Measurements from ENCODE around the gene CHD2.

The CHD2 gene

DNA sequence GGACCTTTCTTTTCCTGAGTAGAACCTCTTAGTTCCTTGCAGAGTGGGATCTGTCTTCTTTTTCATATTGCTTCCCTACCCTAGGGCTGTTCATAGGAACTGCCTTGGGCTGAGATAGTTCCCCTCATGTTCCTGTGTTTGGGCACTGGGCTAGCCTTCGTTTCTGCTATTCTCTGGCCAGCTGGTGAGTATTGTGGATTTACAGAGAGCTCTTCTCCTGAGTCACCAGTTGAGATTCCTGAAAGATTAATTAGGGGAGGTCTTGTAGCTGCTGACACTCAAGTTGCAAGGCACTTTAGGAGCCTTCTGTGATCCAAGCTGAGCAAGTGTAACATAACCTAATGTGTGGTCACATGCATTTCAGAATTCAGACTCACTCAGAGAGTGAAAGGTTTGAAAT, 30.7 kb downstream of the CHD2 start:
- no peak for ATAC-seq (replicated peaks; ENCODE audit: extremely low read depth, poor library complexity, severe bottlenecking)
- no peak for DNase-seq (ENCODE audit: low spot score in 2 of 2)
- Mint-ChIP-seq H3K4me3 (no peak overlapping the region), H3K36me3 (ENCODE audit: insufficient read depth) (peaks cover 91% of the 10 kb centered on the region), H3K27me3 (no peaks in the 10 kb centered on the region), H3K27ac (ENCODE audit: low read depth) (no peak overlapping the region), H3K9me3 (no peaks in the 10 kb centered on the region), H3K4me1 (peaks cover 56% of the 10 kb centered on the region)

DNA sequence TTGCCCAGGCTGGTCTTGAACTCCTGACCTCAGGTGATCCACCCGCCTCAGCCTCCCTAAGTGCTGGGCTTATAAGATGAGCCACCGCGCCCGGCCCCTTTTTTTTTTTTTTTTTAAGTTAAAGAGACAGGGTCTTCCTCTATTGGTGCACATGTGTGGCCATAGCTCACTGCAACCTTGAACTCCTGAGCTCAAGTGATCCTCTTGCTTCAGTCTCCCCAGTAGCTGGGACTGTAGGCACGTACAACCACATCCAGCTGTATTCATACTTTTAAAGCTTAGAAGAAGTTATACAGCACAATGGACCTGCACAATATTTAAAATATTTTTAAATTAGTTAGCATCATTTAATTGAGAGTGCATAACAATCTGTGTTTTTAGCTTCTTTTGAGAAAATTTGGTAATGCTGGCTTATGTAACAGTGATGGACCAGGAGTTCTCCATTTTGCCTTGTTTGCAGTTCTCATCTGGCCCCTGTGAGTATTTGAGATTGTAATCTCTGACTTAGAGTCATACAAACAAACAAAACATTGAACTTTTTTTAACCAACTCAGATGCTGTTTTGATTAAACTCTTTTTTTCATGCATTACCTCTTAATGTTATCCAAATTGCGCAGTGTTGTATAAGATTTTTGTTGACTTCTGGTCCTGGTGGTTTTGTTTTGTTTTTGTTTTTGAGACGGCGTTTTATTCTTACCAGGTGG, 33.0 kb downstream of the CHD2 start:
- no peaks in the 10 kb centered on the region for H3K27me3 Mint-ChIP-seq
- no peak for DNase-seq (ENCODE audit: low spot score in 2 of 2)
- no peak for ATAC-seq (replicated peaks; ENCODE audit: extremely low read depth, poor library complexity, severe bottlenecking)
- H3K36me3 Mint-ChIP-seq (ENCODE audit: insufficient read depth): peaks cover 87% of the 10 kb centered on the region
- peak overlapping the region; percentile 41 for H3K27ac Mint-ChIP-seq (ENCODE audit: low read depth)
- H3K4me1 Mint-ChIP-seq: peaks cover 48% of the 10 kb centered on the region
- H3K4me3 Mint-ChIP-seq: no peak overlapping the region
- H3K9me3 Mint-ChIP-seq: no peaks in the 10 kb centered on the region

DNA sequence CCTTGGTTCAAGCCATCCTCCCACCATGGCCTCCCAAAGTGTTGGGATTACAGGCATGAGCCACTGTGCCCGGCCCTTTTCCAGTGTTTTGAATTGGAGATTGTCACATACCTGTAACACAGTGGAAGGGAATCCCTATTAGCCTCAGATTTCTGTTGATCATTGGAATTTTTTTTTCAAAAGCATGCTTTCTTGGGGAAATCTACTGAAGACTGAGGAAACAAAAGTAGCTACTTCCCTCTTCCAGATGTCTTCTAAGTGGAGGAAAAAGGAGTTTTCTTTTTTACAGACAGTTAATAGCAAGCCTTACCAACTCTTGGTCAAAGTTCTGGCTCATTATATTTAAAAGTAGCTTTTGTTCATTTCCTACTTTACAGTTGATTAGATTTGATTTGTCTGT, 33.7 kb downstream of the CHD2 start:
- Mint-ChIP-seq H3K9me3 (no peaks in the 10 kb centered on the region), H3K4me1 (peaks cover 40% of the 10 kb centered on the region), H3K36me3 (ENCODE audit: insufficient read depth) (peaks cover 85% of the 10 kb centered on the region), H3K27ac (ENCODE audit: low read depth) (peak overlapping the region; percentile 41), H3K4me3 (no peak overlapping the region), H3K27me3 (no peaks in the 10 kb centered on the region)
- DNase-seq (ENCODE audit: low spot score in 2 of 2) (no peak), ATAC-seq (replicated peaks; ENCODE audit: extremely low read depth, poor library complexity, severe bottlenecking) (no peak)

DNA sequence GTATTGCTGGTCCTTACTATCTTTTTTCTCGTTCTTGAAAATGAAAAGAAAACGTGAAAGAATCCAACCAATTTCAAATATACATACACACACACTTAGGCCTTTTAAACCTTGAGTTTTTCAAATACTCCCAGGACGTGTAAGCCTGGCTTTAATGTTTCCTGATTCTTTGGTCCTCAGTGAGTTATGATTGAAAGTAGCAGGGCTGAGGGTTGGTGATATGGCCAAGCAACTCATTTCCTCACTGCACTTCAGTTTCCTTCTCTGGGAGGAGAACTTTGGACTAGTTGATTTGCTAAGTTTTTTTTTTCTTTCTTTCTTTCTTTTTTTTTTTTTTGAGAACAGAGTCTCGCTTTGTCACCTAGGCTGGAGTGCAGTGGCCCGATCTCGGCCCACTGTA, 34.6 kb downstream of the CHD2 start:
- peaks cover 44% of the 10 kb centered on the region for H3K4me1 Mint-ChIP-seq

DNA sequence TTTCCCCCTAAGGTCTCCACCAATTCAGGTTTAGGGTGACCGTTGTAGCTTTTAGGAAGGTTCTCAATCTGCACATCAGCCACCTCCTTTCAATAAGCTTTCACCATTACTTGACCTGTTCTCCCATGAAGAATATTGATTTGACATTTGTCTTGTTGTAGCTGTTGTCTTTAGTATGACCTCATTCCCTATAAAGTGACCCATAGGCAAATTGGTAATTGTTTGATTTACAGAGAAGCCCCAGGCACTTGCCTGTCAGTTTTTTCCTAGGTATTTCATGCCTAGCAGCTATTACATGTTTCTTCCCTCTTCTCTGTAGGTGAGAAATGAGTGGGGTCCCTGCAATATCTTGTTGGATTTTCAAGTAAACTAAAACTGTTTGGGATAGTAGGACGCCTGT, 36.0 kb downstream of the CHD2 start:
- Mint-ChIP-seq H3K4me1 (peaks cover 33% of the 10 kb centered on the region), H3K27ac (ENCODE audit: low read depth) (no peak overlapping the region), H3K36me3 (ENCODE audit: insufficient read depth) (peaks cover 86% of the 10 kb centered on the region), H3K4me3 (no peak overlapping the region), H3K27me3 (no peaks in the 10 kb centered on the region), H3K9me3 (no peaks in the 10 kb centered on the region)
- no peak for DNase-seq (ENCODE audit: low spot score in 2 of 2)
- no peak for ATAC-seq (replicated peaks; ENCODE audit: extremely low read depth, poor library complexity, severe bottlenecking)

More for the DNA sequence above, 34.6 kb downstream of the CHD2 start:
- DNase-seq (ENCODE audit: low spot score in 2 of 2) (no peak), ATAC-seq (replicated peaks; ENCODE audit: extremely low read depth, poor library complexity, severe bottlenecking) (no peak)
- H3K36me3 Mint-ChIP-seq (ENCODE audit: insufficient read depth): peaks cover 87% of the 10 kb centered on the region
- no peaks in the 10 kb centered on the region for H3K27me3 Mint-ChIP-seq
- peak overlapping the region; percentile 42 for H3K27ac Mint-ChIP-seq (ENCODE audit: low read depth)
- no peaks in the 10 kb centered on the region for H3K9me3 Mint-ChIP-seq
- H3K4me3 Mint-ChIP-seq: no peak overlapping the region

DNA sequence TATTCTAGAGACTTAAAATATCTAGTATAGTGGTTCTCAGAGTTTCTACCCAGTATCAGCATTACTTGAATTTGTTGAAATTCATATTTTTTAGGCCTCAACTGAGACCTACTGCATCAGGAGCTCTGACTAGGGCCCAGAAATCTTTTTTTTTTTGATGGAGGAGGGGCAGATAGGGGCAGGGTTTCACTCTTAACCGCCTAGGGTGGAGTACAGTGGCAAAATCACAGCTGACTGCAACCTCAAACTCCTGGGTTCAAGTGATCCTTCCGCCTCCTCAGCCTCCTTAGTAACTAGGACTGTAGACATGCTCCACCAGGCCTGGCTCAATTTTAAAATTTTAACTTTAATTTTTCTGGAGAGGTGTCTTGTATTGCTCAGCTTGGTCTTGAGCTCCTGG, 36.6 kb downstream of the CHD2 start:
- peaks cover 87% of the 10 kb centered on the region for H3K36me3 Mint-ChIP-seq (ENCODE audit: insufficient read depth)
- ATAC-seq (replicated peaks; ENCODE audit: extremely low read depth, poor library complexity, severe bottlenecking): no peak
- peaks cover 36% of the 10 kb centered on the region for H3K4me1 Mint-ChIP-seq
- DNase-seq (ENCODE audit: low spot score in 2 of 2): no peak
- H3K4me3 Mint-ChIP-seq: no peak overlapping the region
- no peaks in the 10 kb centered on the region for H3K9me3 Mint-ChIP-seq
- H3K27me3 Mint-ChIP-seq: no peaks in the 10 kb centered on the region
- no peak overlapping the region for H3K27ac Mint-ChIP-seq (ENCODE audit: low read depth)

DNA sequence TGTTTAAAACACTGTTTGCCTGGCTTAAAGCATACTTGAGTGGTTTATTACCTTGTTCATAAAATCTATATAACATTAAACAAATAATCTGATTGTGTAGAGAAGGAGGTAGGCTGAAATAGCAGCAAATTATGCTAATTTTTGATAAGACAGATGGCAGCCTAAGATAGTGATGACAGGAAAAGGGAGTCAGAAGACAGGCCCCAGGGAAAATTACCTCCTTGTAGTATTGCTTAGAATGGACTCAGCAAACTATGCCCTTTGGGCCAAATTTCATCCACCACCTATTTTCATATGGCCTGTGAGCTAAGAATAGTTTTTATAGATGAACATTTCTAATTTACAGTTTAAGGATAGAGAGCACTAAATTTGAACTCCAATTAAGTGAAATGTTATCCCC, 37.8 kb downstream of the CHD2 start:
- H3K27ac Mint-ChIP-seq (ENCODE audit: low read depth): peak overlapping the region; percentile 78
- DNase-seq (ENCODE audit: low spot score in 2 of 2): no peak
- no peaks in the 10 kb centered on the region for H3K27me3 Mint-ChIP-seq
- ATAC-seq (replicated peaks; ENCODE audit: extremely low read depth, poor library complexity, severe bottlenecking): no peak
- H3K36me3 Mint-ChIP-seq (ENCODE audit: insufficient read depth): peaks cover 89% of the 10 kb centered on the region
- no peak overlapping the region for H3K4me3 Mint-ChIP-seq
- peaks cover 47% of the 10 kb centered on the region for H3K4me1 Mint-ChIP-seq
- no peaks in the 10 kb centered on the region for H3K9me3 Mint-ChIP-seq

DNA sequence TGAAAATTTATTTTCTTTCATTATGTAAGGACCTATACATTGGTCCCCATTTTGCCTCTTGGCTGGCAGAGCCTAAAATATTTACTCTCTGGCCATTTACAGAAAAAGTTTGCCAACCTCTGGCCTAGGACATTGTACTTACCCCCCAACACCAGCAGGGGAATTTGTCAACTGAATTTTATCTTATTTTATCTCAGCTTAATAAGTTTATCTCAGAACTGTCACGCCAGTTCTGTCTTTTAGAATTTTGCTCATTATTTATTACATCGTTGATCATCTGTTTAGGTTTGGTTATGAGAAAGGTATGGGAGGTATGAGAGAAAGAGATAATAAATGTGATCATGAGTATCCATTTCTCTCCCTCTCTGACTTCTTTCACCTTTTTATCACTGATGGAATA, 38.3 kb downstream of the CHD2 start:
- H3K27me3 Mint-ChIP-seq: no peaks in the 10 kb centered on the region
- no peak for ATAC-seq (replicated peaks; ENCODE audit: extremely low read depth, poor library complexity, severe bottlenecking)
- no peak overlapping the region for H3K4me3 Mint-ChIP-seq
- H3K9me3 Mint-ChIP-seq: no peaks in the 10 kb centered on the region
- peak overlapping the region; percentile 78 for H3K27ac Mint-ChIP-seq (ENCODE audit: low read depth)
- DNase-seq (ENCODE audit: low spot score in 2 of 2): no peak
- H3K4me1 Mint-ChIP-seq: peaks cover 47% of the 10 kb centered on the region
- peaks cover 89% of the 10 kb centered on the region for H3K36me3 Mint-ChIP-seq (ENCODE audit: insufficient read depth)

DNA sequence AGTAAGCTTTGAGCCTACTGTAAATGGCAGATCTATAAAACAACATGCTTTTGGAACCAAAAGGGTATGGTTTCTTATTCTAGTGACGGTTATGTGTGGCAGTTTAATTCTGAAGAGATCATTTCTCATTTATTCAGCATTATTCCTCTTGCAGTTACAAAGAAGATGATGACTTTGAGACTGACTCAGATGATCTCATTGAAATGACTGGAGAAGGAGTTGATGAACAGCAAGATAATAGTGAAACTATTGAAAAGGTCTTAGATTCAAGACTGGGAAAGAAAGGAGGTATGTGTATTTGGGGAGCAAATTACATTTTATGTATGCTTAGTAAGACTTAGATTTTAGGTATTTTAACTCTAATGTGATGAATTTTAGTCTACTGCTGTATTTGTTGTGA, 41.5 kb downstream of the CHD2 start:
- Mint-ChIP-seq H3K36me3 (ENCODE audit: insufficient read depth) (peaks cover 90% of the 10 kb centered on the region), H3K9me3 (no peaks in the 10 kb centered on the region), H3K27ac (ENCODE audit: low read depth) (no peak overlapping the region), H3K27me3 (no peaks in the 10 kb centered on the region), H3K4me1 (peaks cover 40% of the 10 kb centered on the region), H3K4me3 (no peak overlapping the region)
- DNase-seq (ENCODE audit: low spot score in 2 of 2) (no peak), ATAC-seq (replicated peaks; ENCODE audit: extremely low read depth, poor library complexity, severe bottlenecking) (no peak)

DNA sequence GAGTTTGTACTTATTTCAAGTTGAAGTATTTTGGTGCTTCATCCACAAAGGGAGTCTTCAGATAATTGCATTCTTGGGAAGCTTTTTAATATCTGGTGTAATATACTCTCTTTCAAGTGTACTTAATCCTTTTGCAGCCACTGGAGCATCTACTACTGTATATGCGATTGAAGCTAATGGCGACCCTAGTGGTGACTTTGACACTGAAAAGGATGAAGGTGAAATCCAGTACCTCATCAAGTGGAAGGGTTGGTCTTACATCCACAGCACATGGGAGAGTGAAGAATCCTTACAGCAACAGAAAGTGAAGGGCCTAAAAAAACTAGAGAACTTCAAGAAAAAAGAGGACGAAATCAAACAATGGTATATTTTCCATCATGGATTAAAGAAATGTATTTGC, 42.6 kb downstream of the CHD2 start:
- peaks cover 91% of the 10 kb centered on the region for H3K36me3 Mint-ChIP-seq (ENCODE audit: insufficient read depth)
- H3K4me1 Mint-ChIP-seq: peaks cover 33% of the 10 kb centered on the region
- DNase-seq (ENCODE audit: low spot score in 2 of 2): no peak
- no peak overlapping the region for H3K4me3 Mint-ChIP-seq
- no peak overlapping the region for H3K27ac Mint-ChIP-seq (ENCODE audit: low read depth)
- H3K9me3 Mint-ChIP-seq: peaks cover 6% of the 10 kb centered on the region
- no peak for ATAC-seq (replicated peaks; ENCODE audit: extremely low read depth, poor library complexity, severe bottlenecking)
- no peaks in the 10 kb centered on the region for H3K27me3 Mint-ChIP-seq

DNA sequence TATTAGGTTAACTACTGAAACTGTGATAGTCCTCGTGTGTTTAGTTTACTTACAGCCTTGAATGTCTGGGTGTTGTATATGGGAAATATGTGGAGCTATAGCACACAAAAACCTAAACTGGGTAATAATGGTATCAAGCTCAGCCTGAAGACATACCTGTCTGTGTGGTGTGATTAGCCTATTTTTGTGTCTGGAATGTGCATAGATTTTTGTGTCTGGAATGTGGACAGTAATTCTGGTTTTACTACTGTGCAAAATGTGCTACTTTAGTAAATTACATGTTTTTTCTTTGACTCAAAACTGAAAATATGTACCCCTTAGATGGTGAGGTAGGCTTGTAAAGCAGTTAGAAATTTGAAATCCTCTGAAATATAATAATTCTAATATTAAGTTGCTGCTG, 43.5 kb downstream of the CHD2 start:
- peaks cover 6% of the 10 kb centered on the region for H3K9me3 Mint-ChIP-seq
- no peak overlapping the region for H3K4me3 Mint-ChIP-seq
- H3K4me1 Mint-ChIP-seq: peaks cover 32% of the 10 kb centered on the region
- no peak for ATAC-seq (replicated peaks; ENCODE audit: extremely low read depth, poor library complexity, severe bottlenecking)
- peaks cover 93% of the 10 kb centered on the region for H3K36me3 Mint-ChIP-seq (ENCODE audit: insufficient read depth)
- no peak for DNase-seq (ENCODE audit: low spot score in 2 of 2)
- H3K27me3 Mint-ChIP-seq: no peaks in the 10 kb centered on the region
- peak overlapping the region; percentile 75 for H3K27ac Mint-ChIP-seq (ENCODE audit: low read depth)

DNA sequence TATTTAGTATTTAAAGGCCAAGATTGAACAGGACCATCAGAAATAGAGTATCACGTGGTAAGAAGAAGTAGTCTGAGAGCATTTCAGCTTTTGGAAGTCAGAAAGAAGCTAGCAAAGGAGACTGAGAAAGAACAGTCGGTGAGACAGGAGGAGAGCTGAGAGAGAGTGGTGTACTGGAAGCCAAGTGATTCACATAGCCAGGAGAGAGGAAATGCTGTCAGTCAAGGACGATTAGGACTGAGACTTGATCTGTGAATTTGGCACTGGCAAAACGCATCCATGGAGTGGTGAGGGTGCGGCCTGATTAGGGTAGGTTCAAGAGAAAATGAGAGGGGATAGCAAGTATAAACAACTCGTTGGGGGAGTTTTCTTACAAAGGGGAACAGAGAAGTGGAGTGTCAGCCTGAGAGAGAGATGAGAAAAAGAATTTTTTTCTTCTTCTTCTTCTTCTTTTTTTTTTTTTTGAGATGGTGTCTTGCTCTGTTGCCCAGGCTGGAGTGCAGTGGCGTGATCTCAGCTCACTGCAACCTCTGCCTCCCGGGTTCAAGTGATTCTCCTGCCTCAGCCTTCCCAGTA, 44.9 kb downstream of the CHD2 start:
- Mint-ChIP-seq H3K4me3 (no peak overlapping the region), H3K9me3 (peaks cover 13% of the 10 kb centered on the region), H3K4me1 (peaks cover 27% of the 10 kb centered on the region), H3K36me3 (ENCODE audit: insufficient read depth) (peaks cover 94% of the 10 kb centered on the region), H3K27ac (ENCODE audit: low read depth) (peak overlapping the region; percentile 75), H3K27me3 (no peaks in the 10 kb centered on the region)
- ATAC-seq (replicated peaks; ENCODE audit: extremely low read depth, poor library complexity, severe bottlenecking): no peak
- no peak for DNase-seq (ENCODE audit: low spot score in 2 of 2)

DNA sequence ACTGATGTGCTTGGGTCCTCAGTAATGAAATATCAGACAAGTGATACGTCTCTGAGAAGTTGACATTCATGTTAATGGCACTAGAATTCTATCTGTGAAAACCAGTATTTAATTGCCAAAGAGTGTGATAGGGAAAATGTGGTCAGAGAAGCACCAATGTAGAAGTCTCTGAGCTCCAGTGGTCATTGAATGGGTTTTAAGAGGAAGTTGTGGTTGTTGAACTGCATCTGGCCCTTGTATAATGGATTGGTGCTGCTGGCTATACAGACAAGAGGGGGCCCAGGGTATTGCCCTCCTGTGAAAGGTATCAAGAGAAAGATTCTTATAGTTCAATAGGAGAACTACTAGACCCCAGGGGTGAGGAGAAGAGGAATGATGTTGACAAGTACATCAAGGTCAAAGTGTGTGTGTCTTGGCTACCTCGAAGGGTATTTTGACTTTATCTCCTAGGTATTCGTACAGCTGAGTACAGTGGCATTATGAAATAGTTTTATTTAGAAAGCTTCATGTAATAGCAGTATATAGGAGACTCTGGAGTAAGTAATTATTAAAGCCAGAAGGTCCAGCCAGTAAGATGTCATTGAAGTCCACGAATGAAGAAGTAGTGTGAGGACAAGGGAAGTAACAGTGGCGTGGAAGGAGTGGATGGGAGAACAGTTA, 47.1 kb downstream of the CHD2 start:
- ATAC-seq (replicated peaks; ENCODE audit: extremely low read depth, poor library complexity, severe bottlenecking) (no peak), DNase-seq (ENCODE audit: low spot score in 2 of 2) (no peak)
- no peak overlapping the region for H3K27ac Mint-ChIP-seq (ENCODE audit: low read depth)
- H3K9me3 Mint-ChIP-seq: peaks cover 13% of the 10 kb centered on the region
- no peak overlapping the region for H3K4me3 Mint-ChIP-seq
- H3K27me3 Mint-ChIP-seq: no peaks in the 10 kb centered on the region
- H3K36me3 Mint-ChIP-seq (ENCODE audit: insufficient read depth): peaks cover 96% of the 10 kb centered on the region
- peaks cover 24% of the 10 kb centered on the region for H3K4me1 Mint-ChIP-seq

All from central memory CD8-positive, alpha-beta T cell (primary cell).